K562 (cell line): ENCODE data around the gene EEF2. TPM values are rescaled to one million over a fixed set of nuclear protein-coding genes. Genes with fewer than 3 reads are reported as not detected.

Source experiments
- ATAC-seq: fragments of 200-7000 bp; cut with Tn5 transposase; 3 replicates; pipeline ENCODE4 v1.9.1; 2020; ENCODE audit warnings: moderate library complexity
- BruUV-seq: library from RNA; stranded (reverse); fragments of 400-500 nt; replicated peaks from 2 replicates; lab custom pipeline; 2021; lab: Mats Ljungman, UMichigan
- CTCF ChIA-PET: fragments of 300-600 bp; formaldehyde crosslinking; extraction: SDS; loops from one replicate; lab custom pipeline; 2021; ENCODE audit warnings: low intra/inter-chr PET ratio; lab: Yijun Ruan, JAX
- POLR2A ChIA-PET: fragments of 300-600, 350-650 bp; sonication (Branson Sonifier 250); formaldehyde crosslinking; extraction: SDS; loops from one replicate; lab custom pipeline; 2021; ENCODE audit warnings: antibody characterized with exemption, inconsistent platforms; lab: Yijun Ruan, JAX
- DNase-seq, 4 experiments: peaks; one replicate each; pipeline versions ENCODE4 v3.0.0 to v3.0.0-alpha.2; 2011 to 2018; ENCODE audit warnings: low spot score in 3 of 4, mixed read lengths in 3 of 4; ENCODE audit errors: extremely low read depth in 1 of 4
- FAIRE-seq: peaks from 2 replicates; lab custom pipeline; 2011; peaks lifted over from hg19 to GRCh38; lab: Jason Lieb, UNC
- H2AFZ ChIP-seq: 2 replicates; pipeline ENCODE4 v1.6.0; 2011; ENCODE audit warnings: low read depth, low read length, control low read depth, inconsistent platforms
- H3K27ac ChIP-seq: fragments of 200-600 bp; 3 replicates; pipeline ENCODE4 v1.8.0; 2011; ENCODE audit warnings: low read depth, mild to moderate bottlenecking, control low read depth, inconsistent platforms, low read length, moderate library complexity, mixed read lengths; ENCODE audit errors: extremely low read depth
- H3K27me3 ChIP-seq, 2 experiments: fragments of 300-600 bp in 1 of 2; 2 replicates in 1 of 2; 3 replicates in 1 of 2; pipeline versions ENCODE4 v1.6.0 to v1.8.0; 2011; ENCODE audit warnings: inconsistent platforms in 2 of 2, low read length in 2 of 2, mild to moderate bottlenecking in 1 of 2, mixed read lengths in 1 of 2, moderate library complexity in 1 of 2; ENCODE audit not compliant: control insufficient read depth in 2 of 2, insufficient read depth in 2 of 2
- H3K36me3 ChIP-seq: fragments of 300-600 bp; 3 replicates; pipeline ENCODE4 v1.8.0; 2011; ENCODE audit warnings: mild to moderate bottlenecking, low read length, inconsistent platforms; ENCODE audit not compliant: control insufficient read depth, insufficient read depth
- H3K4me1 ChIP-seq, 2 experiments: fragments of 200-600 bp in 1 of 2; replicated peaks in 1 of 2; 2 replicates in 1 of 2; 3 replicates in 1 of 2; pipeline versions ENCODE4 v1.5.1 to v1.8.0; 2011; ENCODE audit warnings: inconsistent platforms in 2 of 2, low read length in 2 of 2, mild to moderate bottlenecking in 1 of 2, mixed read lengths in 1 of 2, moderate library complexity in 1 of 2; ENCODE audit not compliant: control insufficient read depth in 2 of 2, insufficient read depth in 2 of 2
- H3K4me2 ChIP-seq: 2 replicates; pipeline ENCODE4 v1.6.1; 2011; ENCODE audit warnings: low read length, control low read depth, inconsistent platforms, mixed read lengths; ENCODE audit not compliant: insufficient read depth
- H3K4me3 ChIP-seq: fragments of 200-600 bp; sonication (generic), shearing (Covaris generic); 2 replicates; pipeline ENCODE4 v1.5.1; 2016; ENCODE audit warnings: control low read depth, inconsistent platforms
- H3K79me2 ChIP-seq: fragments of 200-600 bp; 3 replicates; pipeline ENCODE4 v1.8.0; 2011; ENCODE audit warnings: low read length, inconsistent platforms; ENCODE audit not compliant: control insufficient read depth, insufficient read depth
- H3K9ac ChIP-seq, 2 experiments: 2 replicates each; pipeline versions ENCODE4 v1.6.0 to v1.6.1; 2011; ENCODE audit warnings: low read depth in 2 of 2, low read length in 2 of 2, control low read depth in 1 of 2, inconsistent platforms in 1 of 2, mild to moderate bottlenecking in 1 of 2, mixed read lengths in 1 of 2; ENCODE audit not compliant: insufficient read depth in 1 of 2
- H3K9me1 ChIP-seq: one replicate; pipeline ENCODE4 v1.6.0; 2011; ENCODE audit warnings: inconsistent platforms, mild to moderate bottlenecking, low read length, moderate library complexity; ENCODE audit not compliant: control insufficient read depth, insufficient read depth
- H3K9me3 ChIP-seq: replicated peaks from 2 replicates; pipeline ENCODE4 v1.5.1; 2011; ENCODE audit warnings: low read depth, low read length, inconsistent platforms; ENCODE audit not compliant: control insufficient read depth, insufficient read depth
- H4K20me1 ChIP-seq: replicated peaks from 2 replicates; pipeline ENCODE4 v1.6.1; 2011; ENCODE audit warnings: low read length, inconsistent platforms, mixed read lengths; ENCODE audit not compliant: control insufficient read depth, insufficient read depth
- GABPB1 ChIP-seq: sonication (generic); formaldehyde crosslinking; IDR thresholded peaks from 2 replicates; pipeline ENCODE4 v1.8.0; 2022; ENCODE audit warnings: mild to moderate bottlenecking, missing genetic modification reagents
- NFIC ChIP-seq: fragments of 450-650 bp; IDR thresholded peaks from 2 replicates; pipeline ENCODE4 v1.6.1; 2017; ENCODE audit warnings: mild to moderate bottlenecking, inconsistent platforms
- POLR3G ChIP-seq: IDR thresholded peaks from 2 replicates; pipeline ENCODE4 v1.6.1; 2011; ENCODE audit not compliant: insufficient read length, insufficient replicate concordance; ENCODE audit errors: extremely low read depth
- RBFOX2 ChIP-seq: fragments of 200-400 bp; formaldehyde crosslinking; IDR thresholded peaks from 2 replicates; pipeline ENCODE4 v1.6.1; 2017; ENCODE audit warnings: low read depth, mild to moderate bottlenecking, low read length, moderate library complexity
- TBL1XR1 ChIP-seq, 2 experiments: IDR thresholded peaks; 2 replicates each; pipeline ENCODE4 v1.6.1; 2012; ENCODE audit warnings: improper control_type of control experiment in 2 of 2, low read length in 2 of 2, mild to moderate bottlenecking in 1 of 2
- ZNF121 ChIP-seq: sonication (generic); formaldehyde crosslinking; conservative IDR thresholded peaks from 2 replicates; pipeline ENCODE4 v1.8.0; 2022; ENCODE audit warnings: missing genetic modification reagents
- ZNF140 ChIP-seq: fragments of 250-450 bp; sonication (Bioruptor Pico); IDR thresholded peaks from 2 replicates; pipeline ENCODE4 v1.8.0; 2021; ENCODE audit warnings: moderate library complexity, mild to moderate bottlenecking, inconsistent platforms
- ZNF174 ChIP-seq: fragments of 250-450 bp; sonication (Bioruptor Pico); IDR thresholded peaks from 2 replicates; pipeline ENCODE4 v1.4.0; 2020; ENCODE audit warnings: mild to moderate bottlenecking
- WGBS: fragments of 100-300 bp; shearing (Covaris generic); methylation state at CpG from one replicate; pipeline ENCODE4 v1.1.6; 2016; ENCODE audit warnings: low coverage, mixed read lengths; ENCODE audit not compliant: insufficient coverage; ENCODE audit errors: missing lambda C conversion rate; 5-methylcytosine and 5-hydroxymethylcytosine counted together
- in situ Hi-C: fragments of 300-500 bp; cut with MboI; formaldehyde crosslinking; loops from 4 replicates; pipeline ENCODE4 v1.15.0; 2018; ENCODE audit warnings: inconsistent platforms, mixed read lengths
- intact Hi-C: fragments of 100-400 bp; cut with micrococcal nuclease; formaldehyde crosslinking; loops from 2 replicates; pipeline ENCODE4 v1.14.2; 2022
- polyA plus RNA-seq, 8 experiments: library from polyadenylated mRNA; depleted of rRNA in 4 of 8; stranded (reverse) in 5 of 8; unstranded in 3 of 8; fragments of >200 nt; fragmentation: Nextera tagmentation in 2 of 8; fragmentation: Illumina TruSeq in 1 of 8; extraction: Ambion mirVana in 2 of 8; extraction: Trizol in 1 of 8; gene quantifications; 2 replicates each; pipeline versions ENCODE4 v1.2.1 to v1.2.3, GENCODE V29; 2011 to 2014; ENCODE audit warnings: inconsistent platforms in 1 of 8, missing spikeins in 1 of 8
- total RNA-seq, 7 experiments: library from RNA; depleted of rRNA in 6 of 7; stranded (reverse); fragments of >200 nt in 6 of 7; fragmentation: Illumina TruSeq in 2 of 7; extraction: Trizol in 2 of 7; gene quantifications; 2 replicates each; pipeline versions ENCODE4 v1.2.1 to v1.2.3, GENCODE V29; 2011 to 2021; ENCODE audit warnings: low replicate concordance in 1 of 7

EEF2 gene
- total and polyA plus RNA-seq, 9 of the 15 experiments (the other 6 are each of a cell fraction or from before 2014, with no cell fraction given) = 372 to 3,003 (median 1,453) TPM

DNA sequence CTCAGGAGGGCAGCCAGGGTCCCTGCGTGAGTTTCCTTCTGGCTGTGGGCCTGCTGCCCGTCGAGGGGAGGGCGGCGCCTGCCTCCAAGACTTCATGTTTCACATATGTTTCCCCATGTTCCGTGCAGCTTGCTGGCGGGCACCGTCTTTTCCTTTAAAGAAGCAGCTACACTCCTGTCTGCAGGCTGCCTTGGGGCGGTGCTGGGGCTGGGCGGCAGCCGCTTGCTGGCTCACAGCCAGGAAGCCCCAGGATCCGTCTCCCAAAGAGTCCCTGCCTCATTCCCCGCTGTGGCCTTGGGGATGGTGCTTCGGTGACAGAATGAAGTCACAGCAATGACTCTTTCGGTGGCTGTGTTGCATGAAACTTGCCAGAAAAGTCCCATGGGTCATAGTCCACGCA, 47.2 kb upstream of the EEF2 start:
- ATAC-seq = no peak
- 86% methylated on average over 11 of the region's 16 CpGs for whole genome bisulfite sequencing
- no peak for FAIRE-seq
- H2AFZ ChIP-seq = no peak overlapping the region
- no peaks in the 10 kb centered on the region; the same call in 1 of the 2 replicates for H4K20me1 ChIP-seq
- POLR2A ChIA-PET = no interaction called here
- H3K4me1 ChIP-seq = peaks cover 0 to 40% of the 10 kb centered on the region in 2 experiments; a peak in 2 of 5 replicates
- H3K4me3 ChIP-seq = no peak overlapping the region
- intact Hi-C loops = no loop called here
- no TSS peak for BruUV-seq
- H3K27me3 ChIP-seq = no peaks in the 10 kb centered on the region
- no peak for DNase-seq
- no peaks in the 10 kb centered on the region for H3K9me1 ChIP-seq
- no peak overlapping the region for H3K4me2 ChIP-seq
- no peaks in the 10 kb centered on the region for H3K79me2 ChIP-seq
- H3K9me3 ChIP-seq = peaks cover 6% of the 10 kb centered on the region
- in situ Hi-C loops = no loop called here
- no peak overlapping the region for H3K27ac ChIP-seq
- TF ChIP-seq ZNF140 (CRISPR knock-in tag) (no peak), POLR3G (no peak), ZNF174 (CRISPR knock-in tag) (no peak), ZNF121 (CRISPR knock-in tag) (no peak), RBFOX2 (0 out of 2 replicates have a peak, but pooled peaks have one; percentile 8), TBL1XR1 (IDR thresholded peaks at IDR 0.05; ENCODE audit: low read length in 2 of 2) (no peak), GABPB1 (no peak), NFIC (peak; percentile 78)
- CTCF ChIA-PET = no interaction called here
- H3K9ac ChIP-seq = peak overlapping the region in 1 of 2 experiments; percentile 35; a peak in 1 of 4 replicates
- peaks cover 66% of the 10 kb centered on the region for H3K36me3 ChIP-seq
